ENCODE measurements around the gene NCR1. TPM values are rescaled to one million over a fixed set of nuclear protein-coding genes. Genes with fewer than 3 reads are reported as not detected.
"Not testable (repeated sequence)": the region's sequence is repeated elsewhere in the genome, so short reads cannot be mapped to it uniquely, and the experiment has no call there.

Gene NCR1
- total RNA-seq, 4 donors from 2014 or later, result 4.6 TPM; not detected in 3

DNA sequence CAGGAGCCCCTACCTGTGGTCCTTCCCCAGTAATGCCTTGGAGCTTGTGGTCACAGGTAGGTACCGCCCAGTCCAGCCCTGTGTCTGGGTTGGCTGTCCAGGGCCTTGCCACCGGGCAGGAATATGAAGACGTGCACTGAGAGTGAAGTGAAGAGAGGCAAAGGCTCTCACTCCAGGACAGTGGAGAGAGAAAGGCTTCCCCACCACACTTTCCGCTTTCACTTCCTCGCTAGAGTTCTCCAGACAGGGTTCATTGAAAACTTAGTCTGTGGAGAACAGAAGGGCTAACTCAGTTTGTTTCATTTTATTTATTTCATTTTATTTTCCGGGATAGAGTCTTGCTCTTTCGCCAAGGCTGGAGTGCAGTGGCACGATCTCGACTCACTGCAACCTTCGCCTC lies 17.7 kb upstream of the NCR1 start:
- peaks cover 0 to 17% (median 0%) of the 10 kb centered on the region in 4 donors for H3K9me3 ChIP-seq
- 92 to 94% methylated on average over 10 of the region's 10 CpGs for WGBS, 2 donors
- TF ChIP-seq POLR2A (IDR thresholded peaks at IDR 0.05) (no peak), EP300 (IDR thresholded peaks at IDR 0.05) (no peak)
- TF ChIP-seq, protein P1, sequence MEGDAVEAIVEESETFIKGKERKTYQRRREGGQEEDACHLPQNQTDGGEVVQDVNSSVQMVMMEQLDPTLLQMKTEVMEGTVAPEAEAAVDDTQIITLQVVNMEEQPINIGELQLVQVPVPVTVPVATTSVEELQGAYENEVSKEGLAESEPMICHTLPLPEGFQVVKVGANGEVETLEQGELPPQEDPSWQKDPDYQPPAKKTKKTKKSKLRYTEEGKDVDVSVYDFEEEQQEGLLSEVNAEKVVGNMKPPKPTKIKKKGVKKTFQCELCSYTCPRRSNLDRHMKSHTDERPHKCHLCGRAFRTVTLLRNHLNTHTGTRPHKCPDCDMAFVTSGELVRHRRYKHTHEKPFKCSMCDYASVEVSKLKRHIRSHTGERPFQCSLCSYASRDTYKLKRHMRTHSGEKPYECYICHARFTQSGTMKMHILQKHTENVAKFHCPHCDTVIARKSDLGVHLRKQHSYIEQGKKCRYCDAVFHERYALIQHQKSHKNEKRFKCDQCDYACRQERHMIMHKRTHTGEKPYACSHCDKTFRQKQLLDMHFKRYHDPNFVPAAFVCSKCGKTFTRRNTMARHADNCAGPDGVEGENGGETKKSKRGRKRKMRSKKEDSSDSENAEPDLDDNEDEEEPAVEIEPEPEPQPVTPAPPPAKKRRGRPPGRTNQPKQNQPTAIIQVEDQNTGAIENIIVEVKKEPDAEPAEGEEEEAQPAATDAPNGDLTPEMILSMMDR (IDR thresholded peaks at IDR 0.05), result no peak
- no peaks in the 10 kb centered on the region for H3K36me3 ChIP-seq
- H3K4me3 ChIP-seq, result no peak overlapping the region
- DNase-seq (ENCODE audit: low spot score in 2 of 2), result no peak
- H3K27ac ChIP-seq, result no peak overlapping the region
- H3K27me3 ChIP-seq, result no peaks in the 10 kb centered on the region
- no peaks in the 10 kb centered on the region for H3K4me1 ChIP-seq

DNA sequence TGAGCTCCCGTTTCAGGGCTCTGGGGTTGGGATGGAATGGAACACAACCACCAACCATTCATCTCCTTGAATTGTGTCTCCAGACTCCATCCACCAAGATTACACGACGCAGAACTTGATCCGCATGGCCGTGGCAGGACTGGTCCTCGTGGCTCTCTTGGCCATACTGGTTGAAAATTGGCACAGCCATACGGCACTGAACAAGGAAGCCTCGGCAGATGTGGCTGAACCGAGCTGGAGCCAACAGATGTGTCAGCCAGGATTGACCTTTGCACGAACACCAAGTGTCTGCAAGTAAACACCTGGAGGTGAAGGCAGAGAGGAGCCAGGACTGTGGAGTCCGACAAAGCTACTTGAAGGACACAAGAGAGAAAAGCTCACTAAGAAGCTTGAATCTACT lies 16.4 kb upstream of the NCR1 start:
- no peaks in the 10 kb centered on the region for H3K36me3 ChIP-seq
- no peaks in the 10 kb centered on the region for H3K4me1 ChIP-seq
- WGBS, 2 donors, result 87 to 89% methylated on average over 11 of the region's 11 CpGs
- H3K27ac ChIP-seq, result no peak overlapping the region
- H3K27me3 ChIP-seq, result no peaks in the 10 kb centered on the region
- peaks cover 0 to 5% (median 0%) of the 10 kb centered on the region in 4 donors for H3K9me3 ChIP-seq
- DNase-seq (ENCODE audit: low spot score in 2 of 2), result no peak
- TF ChIP-seq POLR2A (IDR thresholded peaks at IDR 0.05) (no peak), EP300 (IDR thresholded peaks at IDR 0.05) (no peak)
- TF ChIP-seq, protein P1 (IDR thresholded peaks at IDR 0.05), result no peak
- H3K4me3 ChIP-seq, result no peak overlapping the region

DNA sequence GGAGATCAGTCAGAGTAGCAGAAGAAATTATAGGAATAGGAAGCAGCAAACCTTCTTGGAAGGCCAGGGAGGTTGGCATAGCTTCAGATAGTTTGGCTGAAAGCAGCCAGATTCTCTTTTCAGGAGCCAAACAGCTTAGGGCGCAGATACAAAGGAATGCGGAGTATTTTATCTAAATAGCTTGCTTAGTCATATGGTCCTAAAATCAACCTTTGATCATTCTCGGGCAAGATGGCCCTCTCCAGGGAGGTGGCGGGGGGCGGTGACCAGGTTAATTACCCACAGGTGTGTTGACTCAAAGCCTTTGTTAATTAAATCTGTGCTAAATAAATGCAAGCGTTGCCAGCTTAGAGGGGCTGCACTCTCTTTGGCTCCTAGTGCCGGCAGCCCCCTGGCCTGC lies 12.5 kb upstream of the NCR1 start:
- Histone ChIP-seq H3K27me3 (no peaks in the 10 kb centered on the region), H3K9me3 (peaks cover 0 to 4% (median 0%) of the 10 kb centered on the region in 4 donors), H3K36me3 (no peaks in the 10 kb centered on the region), H3K4me1 (no peaks in the 10 kb centered on the region), H3K27ac (no peak overlapping the region), H3K4me3 (no peak overlapping the region)
- WGBS, 2 donors, result 38 to 44% methylated on average over 7 of the region's 7 CpGs
- TF ChIP-seq, protein P1 (IDR thresholded peaks at IDR 0.05), result no peak
- TF ChIP-seq POLR2A (IDR thresholded peaks at IDR 0.05), result no peak
- no peak for TF ChIP-seq EP300 (IDR thresholded peaks at IDR 0.05)
- DNase-seq (ENCODE audit: low spot score in 2 of 2), result no peak

DNA sequence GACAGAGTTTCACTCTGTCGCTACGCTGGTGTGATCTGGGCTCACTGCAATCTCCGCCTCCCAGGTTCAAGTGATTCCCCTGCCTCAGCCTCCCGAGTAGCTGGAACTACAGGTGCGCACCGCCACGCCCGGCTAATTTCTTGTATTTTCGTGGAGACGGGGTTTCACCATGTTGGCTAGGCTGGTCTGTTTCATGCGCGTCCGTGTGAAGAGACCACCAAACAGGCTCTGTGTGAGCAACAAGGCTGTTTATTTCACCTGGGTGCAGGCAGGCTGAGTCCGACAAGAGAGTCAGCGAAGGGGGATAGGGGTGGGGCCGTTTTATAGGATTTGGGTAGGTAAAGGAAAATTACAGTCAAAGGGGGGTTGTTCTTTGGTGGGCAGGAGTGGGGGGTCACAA lies 11.8 kb upstream of the NCR1 start:
- not testable (repeated sequence) for H3K27me3 ChIP-seq; H3K4me3 ChIP-seq; DNase-seq (ENCODE audit: low spot score in 2 of 2); H3K4me1 ChIP-seq; H3K9me3 ChIP-seq; H3K27ac ChIP-seq; H3K36me3 ChIP-seq
- WGBS, 2 donors, result 89 to 90% methylated on average over 16 of the region's 16 CpGs

DNA sequence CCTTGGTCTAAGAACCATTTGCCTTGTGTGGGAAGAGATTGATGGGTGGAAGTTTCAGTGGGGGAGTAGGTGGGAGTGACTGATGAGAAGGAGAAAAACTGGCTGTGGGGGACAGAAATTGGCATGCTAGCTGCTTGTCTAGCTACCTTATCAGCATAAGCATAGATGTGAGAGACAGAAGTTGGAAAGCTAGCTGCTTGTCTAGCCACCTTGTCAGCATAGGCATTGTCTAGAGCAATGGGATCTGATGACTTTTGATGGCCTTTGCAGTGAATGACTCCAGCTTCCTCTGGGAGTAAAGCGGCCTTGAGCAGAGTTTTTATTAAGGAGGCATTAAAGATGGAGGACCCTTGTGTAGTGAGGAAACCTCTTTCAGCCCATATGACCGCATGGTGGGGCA lies 9.9 kb upstream of the NCR1 start:
- 61 to 73% methylated on average over 2 of the region's 2 CpGs for WGBS, 2 donors
- Histone ChIP-seq H3K36me3 (no peaks in the 10 kb centered on the region), H3K4me1 (no peaks in the 10 kb centered on the region), H3K27ac (no peak overlapping the region), H3K4me3 (no peak overlapping the region), H3K27me3 (no peaks in the 10 kb centered on the region), H3K9me3 (no peaks in the 10 kb centered on the region)
- TF ChIP-seq EP300 (IDR thresholded peaks at IDR 0.05) (no peak), POLR2A (IDR thresholded peaks at IDR 0.05) (no peak)
- TF ChIP-seq, protein P1 (IDR thresholded peaks at IDR 0.05), result no peak
- no peak for DNase-seq (ENCODE audit: low spot score in 2 of 2)

DNA sequence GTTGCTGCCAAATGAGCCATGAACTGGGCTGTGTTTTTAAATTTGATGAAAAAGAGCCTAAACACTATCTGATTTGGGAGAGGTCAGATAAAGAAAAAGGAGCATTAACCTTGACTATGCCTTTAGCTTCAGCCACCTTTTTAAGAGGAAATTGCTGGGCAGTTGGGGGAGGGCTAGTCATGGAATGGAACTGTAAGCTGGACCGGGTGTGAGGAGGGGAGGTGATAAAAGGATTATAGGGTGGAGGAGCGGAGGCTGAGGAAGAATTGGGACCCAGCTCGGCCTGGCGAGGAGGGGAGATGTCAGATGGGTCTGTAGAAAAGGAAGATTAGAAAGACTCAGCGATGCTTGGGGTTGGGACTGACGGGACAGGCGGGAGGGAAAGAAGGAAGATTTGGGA lies 7.3 kb upstream of the NCR1 start:
- H3K27ac ChIP-seq; H3K27me3 ChIP-seq; H3K9me3 ChIP-seq; H3K36me3 ChIP-seq; DNase-seq (ENCODE audit: low spot score in 2 of 2); H3K4me1 ChIP-seq; H3K4me3 ChIP-seq: not testable (repeated sequence)
- 75 to 78% methylated on average over 7 of the region's 7 CpGs for WGBS, 2 donors

DNA sequence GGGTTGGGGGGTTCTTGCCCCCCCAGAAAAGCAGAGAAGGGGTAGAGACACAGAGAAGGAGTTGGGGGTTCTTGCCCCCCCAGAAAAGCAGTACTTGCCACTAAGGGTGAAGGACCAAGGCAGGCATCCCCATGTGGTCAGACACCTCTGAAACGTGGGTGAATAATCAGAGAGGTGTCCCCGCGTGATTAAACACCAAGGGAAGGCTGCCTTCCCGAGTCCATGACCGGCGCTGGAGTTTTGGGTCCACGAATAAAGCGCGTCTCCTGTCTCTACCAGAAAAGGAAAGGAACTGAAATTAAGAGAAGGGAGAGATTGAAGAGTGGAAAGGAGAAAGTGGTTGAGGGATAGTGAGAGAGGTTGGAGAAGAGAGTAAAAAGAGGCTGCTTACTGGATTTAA lies 6.3 kb upstream of the NCR1 start:
- not testable (repeated sequence) for DNase-seq (ENCODE audit: low spot score in 2 of 2); H3K9me3 ChIP-seq; H3K27me3 ChIP-seq; H3K4me1 ChIP-seq; H3K4me3 ChIP-seq; H3K27ac ChIP-seq; H3K36me3 ChIP-seq
- WGBS, 2 donors, result 80 to 82% methylated on average over 9 of the region's 9 CpGs

DNA sequence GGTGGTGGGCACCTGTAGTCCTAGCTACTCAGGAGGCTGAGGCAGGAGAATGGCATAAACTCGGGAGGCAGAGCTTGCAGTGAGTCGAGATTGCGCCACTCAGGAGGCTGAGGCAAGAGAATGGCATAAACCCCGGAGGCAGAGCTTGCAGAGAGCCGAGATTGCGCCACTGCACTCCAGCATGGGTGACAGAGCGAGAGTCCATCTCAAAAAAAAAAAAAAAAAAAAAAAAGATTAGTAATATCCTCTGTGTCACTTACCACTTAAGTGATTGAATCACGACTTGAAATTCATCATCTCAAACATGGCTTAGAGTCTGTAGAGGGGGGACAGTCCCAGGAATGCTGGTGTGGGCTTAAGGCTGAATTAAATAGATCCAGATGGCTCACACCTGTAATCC lies 4.8 kb upstream of the NCR1 start:
- not testable (repeated sequence) for H3K27ac ChIP-seq; H3K4me3 ChIP-seq; H3K36me3 ChIP-seq; DNase-seq (ENCODE audit: low spot score in 2 of 2); H3K4me1 ChIP-seq; H3K9me3 ChIP-seq; H3K27me3 ChIP-seq
- 70 to 86% methylated on average over 8 of the region's 8 CpGs for WGBS, 2 donors
